Measurements from ENCODE around the gene RASGRP2. TPM values are rescaled to one million over a fixed set of nuclear protein-coding genes. Genes with fewer than 3 reads are reported as not detected.

The RASGRP2 gene
- total RNA-seq, 2 experiments from 2014 or later: 7.5 to 8.2 TPM

DNA sequence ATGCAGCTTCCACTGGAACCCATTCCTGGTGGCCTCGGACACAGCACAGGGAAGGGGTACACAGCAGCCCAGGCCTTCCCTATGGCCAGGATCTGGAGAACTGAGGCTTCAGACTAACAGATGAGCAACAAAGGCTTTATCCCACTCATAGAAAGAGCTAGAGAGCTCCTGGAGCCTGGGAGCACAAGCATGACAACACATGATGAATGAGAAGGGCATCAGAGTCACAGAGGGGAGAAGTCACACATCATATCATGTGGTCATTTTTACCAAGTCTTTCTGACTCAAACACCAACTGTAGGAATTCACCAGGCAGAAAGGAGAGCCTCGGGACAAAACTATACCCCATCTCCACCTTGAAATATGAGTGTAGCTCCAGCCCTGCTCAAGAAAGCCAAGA is 64.1 kb downstream of the RASGRP2 start:
- CTCF ChIA-PET: interaction anchor here (0.9 kb wide), 1 partner anchor 9 kb away, joined by 3 read pairs; no protein-coding TSS in a partner anchor
- intact Hi-C loops (cut with micrococcal nuclease): no loop called here
- no peak overlapping the region for H3K27ac Mint-ChIP-seq

DNA sequence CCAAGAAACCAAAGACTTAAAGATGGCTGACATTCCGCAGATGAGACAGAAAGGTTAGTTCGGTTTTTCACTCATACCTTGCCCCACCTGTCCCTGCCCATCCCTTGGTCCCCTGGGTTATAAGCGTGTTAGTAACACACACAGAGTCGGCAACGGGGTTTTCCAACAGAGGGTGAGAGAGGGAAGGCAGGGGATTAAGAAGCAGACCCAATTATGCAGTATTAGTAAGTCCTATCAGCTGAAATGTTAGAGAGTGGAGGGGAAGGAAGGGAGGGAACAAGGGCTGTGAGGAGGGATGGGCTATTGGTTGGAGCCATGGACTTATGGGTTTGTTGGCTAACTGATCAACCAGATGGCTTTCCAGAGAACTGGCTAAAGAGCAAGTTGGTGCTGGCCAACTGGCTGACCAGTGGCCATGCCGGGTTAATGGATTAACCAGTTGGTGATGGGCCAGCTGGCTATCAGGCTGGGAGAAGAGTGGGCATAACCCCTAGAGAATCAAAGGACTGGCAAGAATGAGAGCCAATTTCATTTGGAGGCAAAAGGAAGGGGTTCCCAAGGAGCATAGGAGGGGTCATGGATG is 66.4 kb downstream of the RASGRP2 start:
- no peaks in the 10 kb centered on the region for H3K9me3 Mint-ChIP-seq
- DNase-seq: no peak
- H3K27me3 Mint-ChIP-seq: peaks cover 24% of the 10 kb centered on the region
- H3K4me1 Mint-ChIP-seq (ENCODE audit: low read depth): no peaks in the 10 kb centered on the region
- H3K4me3 Mint-ChIP-seq: no peak overlapping the region
- H3K27ac Mint-ChIP-seq: no peak overlapping the region
- H3K36me3 Mint-ChIP-seq: no peaks in the 10 kb centered on the region
- intact Hi-C loops (cut with micrococcal nuclease): no loop called here
- POLR2A ChIA-PET: no interaction called here
- CTCF ChIA-PET: interaction anchor here (0.8 kb wide), 1 partner anchor 12 kb away, joined by 8 read pairs; no protein-coding TSS in a partner anchor

More for the DNA sequence above, 64.1 kb downstream of the RASGRP2 start:
- POLR2A ChIA-PET: no interaction called here
- Mint-ChIP-seq H3K9me3 (no peaks in the 10 kb centered on the region), H3K4me3 (no peak overlapping the region), H3K27me3 (peaks cover 20% of the 10 kb centered on the region), H3K4me1 (ENCODE audit: low read depth) (no peaks in the 10 kb centered on the region), H3K36me3 (no peaks in the 10 kb centered on the region)
- no peak for DNase-seq

Other genes starting within 250 kb of the RASGRP2 start
- gene SLC22A11, start 188.2 kb downstream of the RASGRP2 start, total RNA-seq: not detected
- not detected for gene SLC22A12, start 152.9 kb downstream of the RASGRP2 start, total RNA-seq
- under 1 TPM; 0.31 to 0.41 TPM for gene NRXN2, start 20.9 kb downstream of the RASGRP2 start, total RNA-seq
- gene PYGM, start 15.8 kb upstream of the RASGRP2 start, total RNA-seq: 1 to 10 TPM in 1 of 2 experiments, under 1 TPM in 1; 0.94 to 1.6 TPM
- gene SF1, start 34.4 kb upstream of the RASGRP2 start, total RNA-seq: 100 to 1,000 TPM; 323 to 328 TPM
- gene MAP4K2, start 59.1 kb upstream of the RASGRP2 start, total RNA-seq: 10 to 100 TPM; 83.3 to 85.8 TPM
- gene MEN1, start 66.4 kb upstream of the RASGRP2 start, total RNA-seq: 10 to 100 TPM; 31.3 to 32.2 TPM
- under 1 TPM; 0.39 to 0.69 TPM for gene CDC42BPG, start 100.5 kb upstream of the RASGRP2 start, total RNA-seq
- 100 to 1,000 TPM; 103 to 113 TPM for gene EHD1, start 134.5 kb upstream of the RASGRP2 start, total RNA-seq
- gene ATG2A, start 173.1 kb upstream of the RASGRP2 start, total RNA-seq: 10 to 100 TPM; 20.2 to 20.5 TPM
- gene PPP2R5B, start 180.5 kb upstream of the RASGRP2 start, total RNA-seq: 10 to 100 TPM in 1 of 2 experiments, 1 to 10 TPM in 1; 9.7 to 11.9 TPM
- under 1 TPM in 1 of 2 experiments, not detected in 1; 0.46 TPM for gene GPHA2, start 191.8 kb upstream of the RASGRP2 start, total RNA-seq
- gene MAJIN, start 228.0 kb upstream of the RASGRP2 start, total RNA-seq: under 1 TPM; 0.21 to 0.82 TPM

All from activated CD4-positive, alpha-beta memory T cell treated with anti-CD3 and anti-CD28 coated beads for 36 hours (primary cell).